HG03520 (cell line): ENCODE measurements around the gene GUCY2C.

Experiments
- ATAC-seq: cut with Tn5 transposase; IDR thresholded peaks from one replicate; pipeline ENCODE4 v1.9.1; 2021; ENCODE audit warnings: mild to moderate bottlenecking, moderate library complexity; ENCODE audit not compliant: unreplicated experiment

Gene GUCY2C

GRCh38 chr12:14629832-14630710 is 66.3 kb downstream of the GUCY2C start:
- ATAC-seq: peak; percentile 97

- ATAC-seq: no peak
Measured at GRCh38 chr12:14628771-14629170, 67.6 kb downstream of the GUCY2C start.

GRCh38 chr12:14621826-14622225 is 74.6 kb downstream of the GUCY2C start:
- peak; percentile 89 for ATAC-seq

GRCh38 chr12:14619741-14620501 is 76.5 kb downstream of the GUCY2C start:
- ATAC-seq: peak; percentile 45

- no peak for ATAC-seq
Measured at GRCh38 chr12:14618983-14619382, 77.4 kb downstream of the GUCY2C start.

- ATAC-seq: peak; percentile 52
Measured at GRCh38 chr12:14614704-14615121, 81.7 kb downstream of the GUCY2C start.

GRCh38 chr12:14613718-14614117 is 82.7 kb downstream of the GUCY2C start:
- peak; percentile 94 for ATAC-seq

GRCh38 chr12:14612898-14613445 is 83.4 kb downstream of the GUCY2C start:
- ATAC-seq: no peak

GRCh38 chr12:14612250-14612649 is 84.1 kb downstream of the GUCY2C start:
- no peak for ATAC-seq

- no peak for ATAC-seq
Measured at GRCh38 chr12:14611640-14612203, 84.7 kb downstream of the GUCY2C start.

- ATAC-seq: no peak
Measured at GRCh38 chr12:14607568-14607967, 88.8 kb downstream of the GUCY2C start.

- no peak for ATAC-seq
Measured at GRCh38 chr12:14605401-14605989, 90.9 kb downstream of the GUCY2C start.

GRCh38 chr12:14601692-14602478 is 94.5 kb downstream of the GUCY2C start:
- ATAC-seq: no peak

GRCh38 chr12:14597480-14597879 is 98.9 kb downstream of the GUCY2C start:
- no peak for ATAC-seq

GRCh38 chr12:14591719-14592118 is 104.7 kb downstream of the GUCY2C start:
- no peak for ATAC-seq

GRCh38 chr12:14589169-14590004 is 107.0 kb downstream of the GUCY2C start:
- ATAC-seq: no peak

- no peak for ATAC-seq
Measured at GRCh38 chr12:14588571-14588970, 107.8 kb downstream of the GUCY2C start.

GRCh38 chr12:14578646-14579045 is 117.8 kb downstream of the GUCY2C start:
- ATAC-seq: no peak

GRCh38 chr12:14577344-14577743 is 119.1 kb downstream of the GUCY2C start:
- ATAC-seq: peak; percentile 84
